SW 1271 (cell line): ENCODE measurements around the gene OSBPL1A.

Experiments
- DNase-seq, 2 experiments: peaks; one replicate each; lab custom pipeline; 2025; lab: John Stamatoyannopoulos, UW

Gene OSBPL1A

GRCh38 chr18:24121625-24122024 is 276.0 kb downstream of the OSBPL1A start:
- DNase-seq = no peak

- DNase-seq = no peak
Measured at GRCh38 chr18:24120676-24121075, 276.9 kb downstream of the OSBPL1A start.

DNA sequence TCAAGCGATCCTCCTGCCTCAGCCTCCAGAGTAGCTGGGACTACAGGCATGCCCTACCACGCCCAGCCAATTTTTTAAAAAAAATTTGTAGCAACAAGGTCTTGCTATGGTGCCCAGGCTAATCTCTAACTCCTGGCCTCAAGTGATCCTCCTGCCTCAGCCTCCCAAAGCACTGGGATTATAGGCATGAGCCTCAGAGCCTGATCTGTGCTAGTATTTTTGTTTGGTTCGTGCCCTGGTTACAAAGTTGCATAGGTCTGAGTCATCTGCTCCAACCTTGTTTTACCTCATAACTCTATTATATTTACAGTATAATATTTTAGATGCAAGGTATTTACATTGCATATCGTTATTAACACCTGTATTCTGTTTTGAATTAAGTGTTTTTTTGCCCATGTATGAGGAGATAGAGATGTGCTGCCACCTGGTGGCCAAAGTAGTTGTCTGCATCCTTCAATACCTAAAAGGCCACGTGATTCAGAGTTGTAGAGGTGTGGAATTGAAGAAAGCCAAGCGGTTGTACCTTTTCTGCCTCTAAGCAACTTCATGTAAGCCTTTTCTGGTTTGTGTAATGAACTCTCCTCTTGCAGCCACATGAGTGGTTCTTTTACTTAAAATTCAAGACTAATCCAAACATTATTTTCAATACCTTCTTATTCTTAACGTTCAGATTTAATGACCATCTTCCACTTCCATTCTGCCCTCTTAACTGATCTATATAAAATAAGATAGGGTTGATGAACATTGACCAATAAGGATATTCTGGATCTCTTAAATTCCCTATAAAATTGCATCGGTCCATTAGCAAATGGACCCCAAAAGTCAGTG is 278.7 kb downstream of the OSBPL1A start:
- peak; percentile 4 to 69 for DNase-seq

GRCh38 chr18:24115628-24116027 is 282.0 kb downstream of the OSBPL1A start:
- DNase-seq = no peak

- DNase-seq = no peak
Measured at GRCh38 chr18:24114924-24115549, 282.6 kb downstream of the OSBPL1A start.

- no peak for DNase-seq
Measured at GRCh38 chr18:24112874-24113615, 284.6 kb downstream of the OSBPL1A start.

GRCh38 chr18:24112464-24112863 is 285.2 kb downstream of the OSBPL1A start:
- DNase-seq = no peak
